GM12891 (cell line): ENCODE results near the gene KRTAP7-1.

Experiments
- POLR2A ChIP-seq: IDR thresholded peaks from 2 replicates; pipeline ENCODE4 v1.6.1; 2011; ENCODE audit warnings: low read depth, low read length, control low read depth
- POLR2AphosphoS5 ChIP-seq: IDR thresholded peaks from 2 replicates; pipeline ENCODE4 v1.6.1; 2011; ENCODE audit warnings: low read depth, low read length, control low read depth
- SPI1 ChIP-seq: IDR thresholded peaks from 2 replicates; pipeline ENCODE4 v1.6.1; 2011; ENCODE audit warnings: low read depth, low read length, control low read depth
- TAF1 ChIP-seq: IDR thresholded peaks from 2 replicates; pipeline ENCODE4 v1.6.1; 2011; ENCODE audit warnings: low read depth, low read length, control low read depth

DNA sequence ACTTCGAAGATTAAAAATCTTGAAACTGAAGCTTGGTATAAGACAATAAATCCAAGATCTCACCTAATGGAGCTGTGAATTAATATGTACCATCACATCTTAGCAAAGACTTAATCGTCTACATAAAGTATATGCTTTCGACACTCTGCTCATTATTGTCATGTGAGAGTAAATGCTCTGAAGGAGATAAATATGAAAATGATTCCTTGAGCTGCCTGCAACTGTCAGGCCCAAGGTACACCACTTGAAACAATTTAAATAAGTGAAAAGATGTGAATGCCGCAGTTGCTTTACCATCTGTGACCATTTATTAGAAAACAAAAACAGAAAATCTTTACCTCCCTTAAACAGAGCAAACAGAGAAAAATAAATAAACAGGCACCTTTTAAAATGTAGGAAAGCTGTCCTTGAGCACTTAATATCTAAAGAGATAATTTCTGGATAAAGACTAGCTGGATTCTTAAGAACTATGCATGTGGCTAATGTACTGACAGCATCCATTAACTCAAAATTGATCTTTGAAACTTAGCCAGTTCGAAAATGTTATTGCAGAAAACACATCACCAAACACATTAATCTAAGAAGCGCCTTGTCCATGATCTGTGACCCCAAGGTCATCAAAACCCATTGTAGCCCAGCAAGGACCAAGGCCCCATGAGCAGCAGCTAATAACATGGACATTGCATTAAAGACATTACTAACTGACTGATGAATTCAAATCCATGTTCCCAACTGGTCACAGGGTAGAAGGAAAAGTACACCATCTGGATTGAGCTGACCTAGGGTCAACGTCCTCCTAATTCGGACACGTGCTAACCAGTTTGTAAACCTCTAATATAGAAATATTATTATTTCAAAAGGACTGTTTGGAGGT lies 18.3 kb upstream of the KRTAP7-1 start:
- no peak for TF ChIP-seq POLR2A
- no peak for TF ChIP-seq TAF1
- TF ChIP-seq POLR2AphosphoS5: no peak
- no peak for TF ChIP-seq SPI1
